Fibroblast of mammary gland (primary cell): Measurements from ENCODE around the gene CLDN6.

Experiments used
- DNase-seq: peaks from one replicate; pipeline ENCODE4 v3.0.0-alpha.2; 2010; ENCODE audit warnings: low read depth
- H3K4me3 ChIP-seq: 2 replicates; pipeline ENCODE4 v1.5.1; 2011; ENCODE audit warnings: low read depth, mild to moderate bottlenecking, low read length, moderate library complexity; ENCODE audit not compliant: control insufficient read depth
- TF ChIP-seq, protein P1 (sequence below): conservative IDR thresholded peaks from 2 replicates; pipeline ENCODE4 v1.5.1; 2011; ENCODE audit warnings: low read depth, low read length, inconsistent platforms; ENCODE audit not compliant: control insufficient read depth, insufficient read depth

The CLDN6 gene

DNA sequence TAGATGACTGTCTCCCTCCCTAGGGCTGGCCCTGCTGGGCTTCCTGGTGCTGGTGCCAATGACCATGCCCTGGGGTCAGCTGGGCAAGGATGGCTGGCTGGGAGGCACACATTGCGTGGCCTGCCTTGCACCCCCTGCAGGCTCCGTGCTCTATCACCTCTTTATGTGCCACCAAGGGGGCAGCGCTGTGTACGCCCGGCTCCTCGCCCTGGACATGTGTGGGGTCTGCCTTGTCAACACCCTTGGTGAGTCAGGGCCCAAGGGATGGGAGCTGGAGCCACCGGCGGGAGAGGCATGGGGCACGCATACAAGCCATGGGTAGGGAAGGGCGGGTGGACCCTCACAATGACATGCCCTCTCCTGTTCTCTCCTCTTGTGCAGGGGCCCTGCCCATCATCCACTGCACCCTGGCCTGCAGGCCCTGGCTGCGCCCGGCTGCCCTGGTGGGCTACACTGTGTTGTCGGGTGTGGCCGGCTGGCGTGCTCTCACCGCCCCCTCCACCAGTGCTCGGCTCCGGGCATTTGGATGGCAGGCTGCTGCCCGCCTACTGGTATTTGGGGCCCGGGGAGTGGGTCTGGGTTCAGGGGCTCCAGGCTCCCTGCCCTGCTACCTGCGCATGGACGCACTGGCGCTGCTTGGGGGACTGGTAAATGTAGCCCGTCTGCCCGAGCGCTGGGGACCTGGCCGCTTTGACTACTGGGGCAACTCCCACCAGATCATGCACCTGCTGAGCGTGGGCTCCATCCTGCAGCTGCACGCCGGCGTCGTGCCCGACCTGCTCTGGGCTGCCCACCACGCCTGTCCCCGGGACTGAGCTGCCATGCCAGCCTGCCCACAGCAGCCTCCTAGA lies 46.6 kb downstream of the CLDN6 start:
- H3K4me3 ChIP-seq: no peak overlapping the region
- DNase-seq: no peak
- TF ChIP-seq, protein P1, sequence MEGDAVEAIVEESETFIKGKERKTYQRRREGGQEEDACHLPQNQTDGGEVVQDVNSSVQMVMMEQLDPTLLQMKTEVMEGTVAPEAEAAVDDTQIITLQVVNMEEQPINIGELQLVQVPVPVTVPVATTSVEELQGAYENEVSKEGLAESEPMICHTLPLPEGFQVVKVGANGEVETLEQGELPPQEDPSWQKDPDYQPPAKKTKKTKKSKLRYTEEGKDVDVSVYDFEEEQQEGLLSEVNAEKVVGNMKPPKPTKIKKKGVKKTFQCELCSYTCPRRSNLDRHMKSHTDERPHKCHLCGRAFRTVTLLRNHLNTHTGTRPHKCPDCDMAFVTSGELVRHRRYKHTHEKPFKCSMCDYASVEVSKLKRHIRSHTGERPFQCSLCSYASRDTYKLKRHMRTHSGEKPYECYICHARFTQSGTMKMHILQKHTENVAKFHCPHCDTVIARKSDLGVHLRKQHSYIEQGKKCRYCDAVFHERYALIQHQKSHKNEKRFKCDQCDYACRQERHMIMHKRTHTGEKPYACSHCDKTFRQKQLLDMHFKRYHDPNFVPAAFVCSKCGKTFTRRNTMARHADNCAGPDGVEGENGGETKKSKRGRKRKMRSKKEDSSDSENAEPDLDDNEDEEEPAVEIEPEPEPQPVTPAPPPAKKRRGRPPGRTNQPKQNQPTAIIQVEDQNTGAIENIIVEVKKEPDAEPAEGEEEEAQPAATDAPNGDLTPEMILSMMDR: no peak

DNA sequence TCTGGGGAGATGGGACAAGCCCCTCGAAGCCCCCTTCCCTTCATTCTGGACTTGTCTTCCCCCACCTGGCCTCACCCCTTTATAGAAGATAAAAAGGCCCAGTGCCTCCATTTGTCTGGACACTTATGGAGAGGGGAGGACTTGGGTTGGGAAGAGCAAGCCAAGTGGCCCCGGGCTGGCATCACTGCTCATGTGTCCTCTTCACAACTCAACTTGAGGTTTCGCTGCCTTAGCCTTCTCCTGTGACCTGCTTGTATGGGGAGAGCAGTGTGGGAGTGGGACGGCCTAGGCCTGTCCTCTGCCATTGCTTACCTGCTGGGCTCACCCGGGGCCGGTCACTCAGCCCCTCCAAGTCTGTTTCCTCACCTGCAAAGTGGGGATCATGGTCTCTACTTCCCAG lies 47.4 kb downstream of the CLDN6 start:
- DNase-seq: no peak
- H3K4me3 ChIP-seq: peak overlapping the region; percentile 57
- TF ChIP-seq, protein P1: no peak

DNA sequence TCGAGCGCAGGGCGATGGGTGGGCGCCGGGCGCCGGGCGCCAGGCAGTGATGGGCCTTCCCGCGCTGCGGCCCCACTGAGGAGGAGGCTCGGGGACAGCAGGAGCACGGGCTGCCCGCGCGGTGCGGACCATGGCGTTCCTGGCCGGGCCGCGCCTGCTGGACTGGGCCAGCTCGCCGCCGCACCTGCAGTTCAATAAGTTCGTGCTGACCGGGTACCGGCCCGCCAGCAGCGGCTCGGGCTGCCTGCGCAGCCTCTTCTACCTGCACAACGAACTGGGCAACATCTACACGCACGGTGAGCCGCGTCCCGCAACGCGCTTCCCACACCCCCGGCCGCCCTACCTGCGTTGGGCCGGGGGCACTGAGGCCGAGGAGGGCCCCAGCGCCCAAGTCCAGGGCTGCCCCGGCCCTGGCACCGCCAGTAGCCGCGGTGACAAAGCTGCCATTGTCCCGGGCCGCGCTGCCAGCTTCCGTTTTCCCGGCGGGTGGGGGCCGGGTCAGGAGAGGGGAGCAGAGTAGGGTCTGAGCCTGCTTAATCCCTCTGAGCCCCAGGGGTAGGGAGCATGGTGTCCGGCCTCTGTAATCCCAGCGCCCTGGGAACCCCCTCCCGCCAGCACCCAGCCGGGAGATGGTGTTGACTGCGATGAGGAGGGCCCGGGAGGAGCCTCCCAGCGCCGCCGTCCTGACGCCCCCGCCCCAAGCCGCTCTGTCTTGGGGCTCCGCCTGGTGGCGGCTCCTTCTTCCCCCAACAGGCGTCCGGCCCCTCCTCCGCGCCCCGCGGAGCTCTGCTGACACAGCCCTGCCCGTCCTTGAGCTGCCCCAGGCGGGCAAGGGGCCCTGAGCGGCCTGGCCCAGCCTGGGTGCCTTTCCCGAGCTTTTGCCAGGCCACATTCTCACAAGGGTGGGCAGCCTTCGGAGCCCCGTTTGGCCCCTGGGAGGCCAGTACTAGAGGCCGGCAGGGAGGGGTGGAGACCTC lies 48.1 kb downstream of the CLDN6 start:
- TF ChIP-seq, protein P1: peak; percentile 33
- peak; percentile 60 for DNase-seq
- H3K4me3 ChIP-seq: peak overlapping the region; percentile 57

DNA sequence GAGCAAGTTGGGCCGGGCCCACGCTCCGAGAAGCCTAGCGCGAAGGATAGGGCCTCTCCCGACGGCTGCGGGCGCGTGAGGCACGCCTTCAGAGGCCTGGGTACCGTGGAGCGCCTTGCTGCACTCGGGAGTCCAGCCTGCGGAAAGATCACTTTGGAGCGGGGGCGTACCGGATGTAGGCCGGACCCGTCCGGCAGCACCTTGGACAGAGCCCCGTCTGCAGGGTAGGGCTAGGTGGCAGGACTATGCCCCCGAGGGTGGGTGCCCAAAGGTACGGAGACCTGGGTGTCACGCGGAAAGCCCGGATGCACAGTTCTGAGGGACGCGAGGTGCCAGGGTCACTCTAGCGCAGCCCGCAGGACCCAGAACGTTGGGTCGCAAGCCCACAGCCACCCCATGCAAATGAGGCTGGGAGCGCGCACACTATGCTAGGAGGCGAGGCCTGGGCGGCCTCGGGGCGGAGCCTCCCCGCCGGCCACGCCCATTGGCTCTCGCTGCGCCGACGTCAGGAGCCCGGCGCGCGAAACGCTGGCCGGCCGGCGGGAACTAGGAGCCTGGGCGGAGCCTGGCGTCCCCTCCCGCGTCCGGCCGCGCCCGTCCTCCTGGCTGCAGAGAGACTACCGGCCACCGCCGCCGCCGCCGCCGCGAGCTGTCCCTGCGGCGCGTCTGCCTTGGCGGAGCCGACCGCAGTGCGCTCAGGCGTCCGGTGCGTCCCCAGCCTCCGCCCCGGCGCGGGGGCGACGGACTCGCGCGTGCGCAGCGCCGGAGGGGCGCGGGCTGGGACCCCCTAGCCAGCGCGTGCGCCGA lies 49.0 kb downstream of the CLDN6 start, which contains the start of gene PAQR4:
Gene PAQR4 (plus strand): TSS at position 611 of the 807 bp plus-strand sequence. CDS start 327 bp downstream, outside the sequence.
- TF ChIP-seq, protein P1: no peak

DNA sequence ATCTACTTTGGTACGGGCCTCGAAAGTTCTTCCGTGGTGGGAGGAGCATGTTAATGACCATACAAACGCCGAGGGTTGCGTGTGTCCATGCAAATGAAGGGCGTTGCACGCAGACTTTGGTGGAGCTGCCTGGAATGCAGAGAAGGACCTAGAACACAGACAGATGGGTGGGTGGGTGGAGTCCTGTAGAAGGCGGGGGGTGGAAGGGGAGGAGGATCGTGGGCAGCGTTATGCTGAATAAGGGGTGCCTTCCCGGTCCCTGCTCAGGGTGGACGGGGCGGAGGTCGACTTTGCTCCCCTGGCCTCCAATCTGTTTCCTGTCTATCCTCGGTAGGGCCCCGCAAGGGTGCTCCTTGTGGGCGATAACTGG lies 49.6 kb downstream of the CLDN6 start:
- H3K4me3 ChIP-seq: no peak overlapping the region
- DNase-seq: no peak
- TF ChIP-seq, protein P1: no peak

More for the DNA sequence above, 49.0 kb downstream of the CLDN6 start, which contains the start of gene PAQR4:
- H3K4me3 ChIP-seq: peak within 1 kb of the TSS; percentile 57
- DNase-seq: peak; percentile 80

DNA sequence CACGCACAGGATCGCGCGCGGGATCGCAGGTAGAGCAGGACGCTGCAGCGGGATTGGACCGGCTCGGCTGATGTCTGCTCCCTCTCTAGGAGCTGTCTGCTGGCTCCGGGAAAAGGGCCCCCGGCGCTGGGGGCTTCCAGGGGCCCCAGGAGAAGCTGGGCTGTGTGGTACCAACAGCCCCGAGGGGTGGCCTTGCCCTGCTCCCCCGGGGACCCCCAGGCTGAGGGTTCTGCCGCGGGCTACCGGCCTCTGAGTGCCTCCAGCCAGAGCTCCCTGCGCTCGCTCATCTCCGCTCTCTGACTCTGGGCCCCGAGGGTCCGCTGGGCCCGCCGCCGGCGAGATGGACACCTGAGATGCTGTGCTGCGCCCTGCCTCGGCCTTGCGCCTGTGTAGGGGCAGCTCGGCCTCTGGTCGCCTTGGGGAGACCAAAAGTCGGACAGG lies 50.2 kb downstream of the CLDN6 start:
- TF ChIP-seq, protein P1: no peak
- DNase-seq: no peak
- H3K4me3 ChIP-seq: no peak overlapping the region
